HEK293 (cell line): ENCODE measurements around the gene AKAP17A.

Experiments used
- YY1 ChIP-seq: fragments of 450-650 bp; formaldehyde crosslinking; IDR thresholded peaks from 2 replicates; pipeline ENCODE4 v1.5.1; 2018; ENCODE audit warnings: missing biosample characterization, missing genetic modification characterization
- ZNF239 ChIP-seq: fragments of 450-650 bp; formaldehyde crosslinking; IDR thresholded peaks from 2 replicates; pipeline ENCODE4 v1.5.1; 2016; ENCODE audit warnings: missing biosample characterization, missing genetic modification characterization
- TF ChIP-seq, protein P1 (sequence below): fragments of 450-650 bp; formaldehyde crosslinking; conservative IDR thresholded peaks from 2 replicates; pipeline ENCODE4 v1.5.1; 2016; ENCODE audit warnings: low read depth, missing biosample characterization, missing genetic modification characterization

GRCh38 chrX:1561164-1561563 is 30.2 kb upstream of the AKAP17A start:
- TF ChIP-seq, protein P1, sequence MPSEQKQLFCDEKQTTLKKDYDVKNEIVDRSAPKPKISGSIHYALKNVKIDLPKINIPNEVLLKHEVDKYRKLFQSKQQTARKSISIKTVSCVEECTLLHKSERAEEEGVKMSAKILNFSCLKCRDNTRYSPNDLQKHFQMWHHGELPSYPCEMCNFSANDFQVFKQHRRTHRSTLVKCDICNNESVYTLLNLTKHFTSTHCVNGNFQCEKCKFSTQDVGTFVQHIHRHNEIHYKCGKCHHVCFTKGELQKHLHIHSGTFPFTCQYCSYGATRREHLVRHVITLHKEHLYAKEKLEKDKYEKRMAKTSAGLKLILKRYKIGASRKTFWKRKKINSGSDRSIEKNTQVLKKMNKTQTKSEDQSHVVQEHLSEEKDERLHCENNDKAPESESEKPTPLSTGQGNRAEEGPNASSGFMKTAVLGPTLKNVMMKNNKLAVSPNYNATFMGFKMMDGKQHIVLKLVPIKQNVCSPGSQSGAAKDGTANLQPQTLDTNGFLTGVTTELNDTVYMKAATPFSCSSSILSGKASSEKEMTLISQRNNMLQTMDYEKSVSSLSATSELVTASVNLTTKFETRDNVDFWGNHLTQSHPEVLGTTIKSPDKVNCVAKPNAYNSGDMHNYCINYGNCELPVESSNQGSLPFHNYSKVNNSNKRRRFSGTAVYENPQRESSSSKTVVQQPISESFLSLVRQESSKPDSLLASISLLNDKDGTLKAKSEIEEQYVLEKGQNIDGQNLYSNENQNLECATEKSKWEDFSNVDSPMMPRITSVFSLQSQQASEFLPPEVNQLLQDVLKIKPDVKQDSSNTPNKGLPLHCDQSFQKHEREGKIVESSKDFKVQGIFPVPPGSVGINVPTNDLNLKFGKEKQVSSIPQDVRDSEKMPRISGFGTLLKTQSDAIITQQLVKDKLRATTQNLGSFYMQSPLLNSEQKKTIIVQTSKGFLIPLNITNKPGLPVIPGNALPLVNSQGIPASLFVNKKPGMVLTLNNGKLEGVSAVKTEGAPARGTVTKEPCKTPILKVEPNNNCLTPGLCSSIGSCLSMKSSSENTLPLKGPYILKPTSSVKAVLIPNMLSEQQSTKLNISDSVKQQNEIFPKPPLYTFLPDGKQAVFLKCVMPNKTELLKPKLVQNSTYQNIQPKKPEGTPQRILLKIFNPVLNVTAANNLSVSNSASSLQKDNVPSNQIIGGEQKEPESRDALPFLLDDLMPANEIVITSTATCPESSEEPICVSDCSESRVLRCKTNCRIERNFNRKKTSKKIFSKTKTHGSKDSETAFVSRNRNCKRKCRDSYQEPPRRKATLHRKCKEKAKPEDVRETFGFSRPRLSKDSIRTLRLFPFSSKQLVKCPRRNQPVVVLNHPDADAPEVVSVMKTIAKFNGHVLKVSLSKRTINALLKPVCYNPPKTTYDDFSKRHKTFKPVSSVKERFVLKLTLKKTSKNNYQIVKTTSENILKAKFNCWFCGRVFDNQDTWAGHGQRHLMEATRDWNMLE (tag by site-specific recombination): no peak
- TF ChIP-seq ZNF239 (tag by site-specific recombination): no peak
- TF ChIP-seq YY1: no peak
